ENCODE results near the gene C2orf42.

- no peak for TF ChIP-seq POLR2A (IDR thresholded peaks at IDR 0.05; ENCODE audit: low read depth, low read length)
- no peak for TF ChIP-seq POLR2AphosphoS5 (IDR thresholded peaks at IDR 0.05; ENCODE audit: low read depth, low read length)
- TF ChIP-seq SPI1 (IDR thresholded peaks at IDR 0.05; ENCODE audit: low read depth, low read length) = no peak
- TF ChIP-seq TAF1 (IDR thresholded peaks at IDR 0.05; ENCODE audit: low read depth, low read length) = no peak
- no peak for TF ChIP-seq POU2F2 (IDR thresholded peaks at IDR 0.05; ENCODE audit: low read depth, low read length)
- no peak for TF ChIP-seq PAX5 (IDR thresholded peaks at IDR 0.05; ENCODE audit: insufficient read depth, low read length, severe bottlenecking)
These were observed 78.8 kb downstream of the C2orf42 start for GRCh38 chr2:70111752-70112591.

Data from GM12891 (cell line).